Left ventricle myocardium inferior (tissue), 1 donor: ENCODE data around the gene SNORC. TPM values are rescaled to one million over a fixed set of nuclear protein-coding genes. Genes with fewer than 3 reads are reported as not detected.

Source experiments
- DNase-seq: peaks from one replicate; pipeline ENCODE4 v3.0.0-alpha.2; 2020
- H3K27ac ChIP-seq: fragments of 200-600 bp; replicated peaks from 2 replicates; pipeline ENCODE4 v1.8.0; 2021
- H3K27me3 ChIP-seq: fragments of 200-600 bp; 2 replicates; pipeline ENCODE4 v1.8.0; 2021; ENCODE audit warnings: low read depth
- H3K36me3 ChIP-seq: fragments of 200-600 bp; 2 replicates; pipeline ENCODE4 v1.8.0; 2021
- H3K4me1 ChIP-seq: fragments of 200-600 bp; 2 replicates; pipeline ENCODE4 v1.8.0; 2021
- H3K4me3 ChIP-seq: fragments of 200-600 bp; 2 replicates; pipeline ENCODE4 v1.8.0; 2021; ENCODE audit warnings: mild to moderate bottlenecking, moderate library complexity
- H3K9me3 ChIP-seq: fragments of 200-600 bp; replicated peaks from 2 replicates; pipeline ENCODE4 v1.8.0; 2021
- intact Hi-C: fragments of 100-400 bp; cut with micrococcal nuclease; formaldehyde crosslinking; loops from one replicate; pipeline ENCODE4 v1.11.0; 2022
- total RNA-seq: library from RNA; stranded (reverse); fragmentation: NEBNext Ultra II Directional; extraction: Animal tissue kit (Norgen Biotek cat#: 25700); gene quantifications from one replicate; pipeline ENCODE4 v1.2.1, GENCODE V29; 2021
- TF ChIP-seq, protein P1 (sequence below): fragments of 200-600 bp; IDR thresholded peaks from 2 replicates; pipeline ENCODE4 v1.8.0; 2021; ENCODE audit warnings: antibody characterized with exemption, mild to moderate bottlenecking, borderline replicate concordance
- donor health status: DM: no; HTN: yes; CAD: no; lungs with severe emphysema.

The SNORC gene
- total RNA-seq, 1 donor from 2014 or later, result 1.0 TPM

DNA sequence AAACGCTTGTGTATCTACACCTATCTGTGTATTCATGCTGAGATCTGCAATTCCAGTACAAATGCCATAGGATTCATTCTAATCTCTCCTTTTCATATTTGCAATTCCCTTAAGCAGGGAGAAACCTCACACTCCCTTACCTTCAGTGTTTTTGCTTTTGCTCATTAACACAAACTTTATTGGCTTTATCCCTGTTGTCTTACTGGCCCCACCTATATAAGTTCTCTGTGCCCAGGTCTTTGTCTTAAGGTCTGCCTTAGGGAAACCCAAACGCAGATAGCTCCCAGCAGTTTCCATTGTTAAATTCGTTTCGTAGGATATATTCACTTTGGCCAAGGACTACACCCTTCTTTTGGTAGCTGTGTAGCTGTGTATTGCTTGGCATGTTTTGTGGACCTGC, 4.0 kb upstream of the SNORC start:
- Histone ChIP-seq H3K27ac (no peak overlapping the region), H3K27me3 (no peaks in the 10 kb centered on the region), H3K9me3 (no peaks in the 10 kb centered on the region), H3K36me3 (peaks cover 8% of the 10 kb centered on the region), H3K4me3 (no peak overlapping the region), H3K4me1 (no peaks in the 10 kb centered on the region)
- TF ChIP-seq, protein P1, sequence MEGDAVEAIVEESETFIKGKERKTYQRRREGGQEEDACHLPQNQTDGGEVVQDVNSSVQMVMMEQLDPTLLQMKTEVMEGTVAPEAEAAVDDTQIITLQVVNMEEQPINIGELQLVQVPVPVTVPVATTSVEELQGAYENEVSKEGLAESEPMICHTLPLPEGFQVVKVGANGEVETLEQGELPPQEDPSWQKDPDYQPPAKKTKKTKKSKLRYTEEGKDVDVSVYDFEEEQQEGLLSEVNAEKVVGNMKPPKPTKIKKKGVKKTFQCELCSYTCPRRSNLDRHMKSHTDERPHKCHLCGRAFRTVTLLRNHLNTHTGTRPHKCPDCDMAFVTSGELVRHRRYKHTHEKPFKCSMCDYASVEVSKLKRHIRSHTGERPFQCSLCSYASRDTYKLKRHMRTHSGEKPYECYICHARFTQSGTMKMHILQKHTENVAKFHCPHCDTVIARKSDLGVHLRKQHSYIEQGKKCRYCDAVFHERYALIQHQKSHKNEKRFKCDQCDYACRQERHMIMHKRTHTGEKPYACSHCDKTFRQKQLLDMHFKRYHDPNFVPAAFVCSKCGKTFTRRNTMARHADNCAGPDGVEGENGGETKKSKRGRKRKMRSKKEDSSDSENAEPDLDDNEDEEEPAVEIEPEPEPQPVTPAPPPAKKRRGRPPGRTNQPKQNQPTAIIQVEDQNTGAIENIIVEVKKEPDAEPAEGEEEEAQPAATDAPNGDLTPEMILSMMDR, result no peak
- no peak for DNase-seq
- intact Hi-C loops, result no loop called here

DNA sequence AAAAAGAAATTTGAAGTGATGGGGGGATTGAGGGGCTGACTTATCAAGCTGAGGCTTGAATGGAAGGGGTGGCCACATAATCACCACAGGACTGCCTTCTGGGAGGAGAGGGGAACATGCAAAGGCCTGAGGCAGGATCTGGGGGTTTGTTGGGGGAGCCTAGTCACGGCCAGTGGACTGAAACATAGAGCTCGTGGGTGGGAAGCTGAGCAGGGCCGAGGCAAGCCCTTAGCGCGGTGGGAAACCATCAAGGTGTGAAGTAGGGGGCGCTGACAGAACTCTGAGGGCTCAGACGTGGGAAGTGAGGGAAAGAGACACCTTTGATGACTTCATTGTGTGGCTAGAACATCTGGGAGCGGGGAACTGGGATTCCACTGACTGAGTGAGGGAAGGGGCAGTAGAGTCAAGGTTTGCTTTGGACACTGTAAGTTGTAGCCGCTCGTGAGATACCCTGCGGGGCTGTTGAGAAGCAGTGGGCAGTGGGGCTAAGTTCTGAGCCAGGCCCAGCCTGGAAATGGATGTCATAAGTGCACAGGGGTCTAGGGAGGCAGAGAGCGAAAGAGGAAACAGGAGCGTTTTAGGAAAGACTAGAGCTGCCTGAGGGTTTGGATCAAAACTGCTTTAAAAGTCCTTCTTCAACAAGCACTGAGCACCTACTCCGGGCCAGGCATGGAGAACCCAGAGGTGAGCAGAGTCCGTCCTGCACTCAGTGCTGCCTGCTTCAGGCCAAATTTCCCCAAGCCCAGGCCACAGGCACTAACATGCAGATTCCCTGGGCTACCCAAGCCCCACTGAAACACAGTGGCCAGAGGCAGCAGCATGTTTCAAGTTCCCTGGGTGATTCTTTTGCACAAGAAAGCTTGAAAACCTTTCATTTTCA, 686 bp upstream of the SNORC start:
- intact Hi-C loops, result no loop called here
- DNase-seq, result no peak

DNA sequence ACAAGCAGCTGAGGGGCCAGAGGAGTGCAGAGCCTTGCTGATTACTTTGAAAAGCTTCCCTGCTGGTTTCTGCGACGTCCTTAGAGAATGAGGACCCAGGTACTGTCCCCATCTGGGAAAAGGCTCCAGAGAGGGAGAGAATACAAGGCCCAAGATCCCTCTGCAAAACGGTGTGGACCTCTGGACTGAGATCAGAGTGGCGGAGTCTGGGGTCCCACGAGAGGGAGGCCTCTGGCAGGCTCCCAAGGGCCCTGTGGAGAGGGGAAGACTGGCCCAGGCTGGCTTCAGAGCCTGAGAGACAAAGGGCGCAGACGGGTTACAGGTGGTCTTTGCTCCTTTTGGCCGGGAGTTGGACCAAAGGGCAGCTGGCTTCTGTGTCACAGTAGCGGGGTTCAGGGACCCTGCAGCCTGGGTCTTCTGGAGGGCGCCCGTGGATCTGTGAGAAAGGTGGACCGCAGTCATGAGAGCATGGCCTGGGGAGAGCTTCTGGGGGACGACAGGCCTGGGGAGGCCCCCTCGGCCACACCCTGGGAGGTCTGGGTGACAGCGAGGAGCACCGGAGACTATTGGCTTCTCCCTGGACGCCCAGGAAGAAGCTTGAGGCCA, 805 bp downstream of the SNORC start:
- no peak for DNase-seq
- peaks cover 3% of the 10 kb centered on the region for H3K4me1 ChIP-seq
- H3K36me3 ChIP-seq, result no peaks in the 10 kb centered on the region
- no peaks in the 10 kb centered on the region for H3K9me3 ChIP-seq
- intact Hi-C loops, result no loop called here
- H3K27ac ChIP-seq, result no peak overlapping the region
- H3K27me3 ChIP-seq, result peaks cover 16% of the 10 kb centered on the region
- TF ChIP-seq, protein P1, result no peak
- H3K4me3 ChIP-seq, result no peak overlapping the region

More for the DNA sequence above, 686 bp upstream of the SNORC start:
- Histone ChIP-seq H3K27me3 (peaks cover 1% of the 10 kb centered on the region), H3K27ac (no peak overlapping the region), H3K4me1 (no peaks in the 10 kb centered on the region), H3K4me3 (no peak overlapping the region), H3K36me3 (no peaks in the 10 kb centered on the region), H3K9me3 (no peaks in the 10 kb centered on the region)
- TF ChIP-seq, protein P1, result no peak

DNA sequence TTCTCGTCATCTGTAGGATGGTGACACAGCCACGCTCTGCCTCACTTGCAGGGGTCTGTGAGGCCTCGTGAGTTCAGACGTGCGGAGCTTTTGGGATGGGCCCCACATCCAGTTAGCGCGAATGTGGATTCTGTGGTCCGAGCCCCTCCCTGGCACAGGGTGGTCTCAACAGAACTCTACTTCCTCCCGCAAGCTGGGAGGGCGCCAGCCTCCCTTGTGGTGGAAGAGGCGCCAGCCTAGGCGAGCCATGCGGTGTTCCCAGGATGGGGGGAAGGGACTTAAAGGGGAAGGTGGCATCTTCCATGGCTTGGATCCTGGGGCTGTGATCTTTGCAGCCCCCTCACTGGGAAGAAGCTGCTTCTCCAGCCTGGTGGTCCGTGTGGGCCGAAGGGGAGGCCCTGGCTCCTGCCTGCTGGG, 1.4 kb downstream of the SNORC start:
- no peak for DNase-seq
- intact Hi-C loops, result no loop called here

More for the DNA sequence above, 1.4 kb downstream of the SNORC start:
- H3K27me3 ChIP-seq, result peaks cover 22% of the 10 kb centered on the region
- TF ChIP-seq, protein P1, result no peak
- H3K4me1 ChIP-seq, result peaks cover 9% of the 10 kb centered on the region
- no peak overlapping the region for H3K4me3 ChIP-seq
- H3K9me3 ChIP-seq, result no peaks in the 10 kb centered on the region
- H3K27ac ChIP-seq, result no peak overlapping the region
- H3K36me3 ChIP-seq, result no peaks in the 10 kb centered on the region
